Stimulated activated CD8-positive, alpha-beta memory T cell treated with anti-CD3 and anti-CD28 coated beads, Interleukin-4, amount 100 ng/mL, for 1 hour (primary cell): ENCODE results near the gene TELO2.

Source experiments
- DNase-seq, 2 donors: peaks; one replicate each; pipeline ENCODE4 v3.0.0-alpha.2; 2020; ENCODE audit warnings: low read depth in 2 of 2, low spot score in 1 of 2

TELO2 gene

DNA sequence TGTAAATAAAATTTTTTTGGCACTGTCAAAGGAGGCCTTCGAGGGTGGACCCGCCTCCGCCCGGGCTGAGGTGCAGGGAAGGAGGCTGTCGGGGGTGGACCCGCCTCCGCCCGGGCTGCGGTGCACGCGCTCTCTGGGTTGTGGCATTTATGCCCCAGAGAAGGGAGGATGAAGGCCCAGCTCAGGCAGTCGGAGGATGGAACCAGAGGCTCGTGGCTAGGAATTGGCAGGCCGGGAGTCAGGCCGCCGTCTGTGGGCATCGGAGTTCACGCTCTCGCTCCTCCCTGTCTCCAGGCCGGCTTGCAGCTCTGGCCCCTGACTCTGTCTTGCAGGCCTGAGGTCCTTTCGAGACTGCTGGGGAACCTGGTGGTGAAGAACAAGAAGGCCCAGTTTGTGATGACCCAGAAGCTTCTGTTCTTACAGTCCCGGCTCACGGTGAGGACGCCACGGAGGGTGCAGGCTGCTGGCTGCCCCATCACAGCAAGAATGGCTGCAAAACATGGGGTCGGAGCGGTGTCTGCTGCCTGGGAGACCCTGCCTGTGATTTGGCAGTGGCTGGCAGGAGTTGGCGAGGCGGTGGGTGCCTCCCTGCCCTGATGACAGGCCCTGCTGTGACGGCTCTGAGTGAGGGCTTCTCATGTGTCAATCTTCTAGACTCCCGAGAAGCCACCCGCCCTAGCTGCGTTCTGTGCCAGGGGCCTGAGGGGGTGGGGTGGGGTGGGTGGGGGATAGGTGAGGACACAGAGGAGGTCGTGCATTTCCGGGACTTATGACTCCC lies 5.9 kb downstream of the TELO2 start:
- no peak for DNase-seq

DNA sequence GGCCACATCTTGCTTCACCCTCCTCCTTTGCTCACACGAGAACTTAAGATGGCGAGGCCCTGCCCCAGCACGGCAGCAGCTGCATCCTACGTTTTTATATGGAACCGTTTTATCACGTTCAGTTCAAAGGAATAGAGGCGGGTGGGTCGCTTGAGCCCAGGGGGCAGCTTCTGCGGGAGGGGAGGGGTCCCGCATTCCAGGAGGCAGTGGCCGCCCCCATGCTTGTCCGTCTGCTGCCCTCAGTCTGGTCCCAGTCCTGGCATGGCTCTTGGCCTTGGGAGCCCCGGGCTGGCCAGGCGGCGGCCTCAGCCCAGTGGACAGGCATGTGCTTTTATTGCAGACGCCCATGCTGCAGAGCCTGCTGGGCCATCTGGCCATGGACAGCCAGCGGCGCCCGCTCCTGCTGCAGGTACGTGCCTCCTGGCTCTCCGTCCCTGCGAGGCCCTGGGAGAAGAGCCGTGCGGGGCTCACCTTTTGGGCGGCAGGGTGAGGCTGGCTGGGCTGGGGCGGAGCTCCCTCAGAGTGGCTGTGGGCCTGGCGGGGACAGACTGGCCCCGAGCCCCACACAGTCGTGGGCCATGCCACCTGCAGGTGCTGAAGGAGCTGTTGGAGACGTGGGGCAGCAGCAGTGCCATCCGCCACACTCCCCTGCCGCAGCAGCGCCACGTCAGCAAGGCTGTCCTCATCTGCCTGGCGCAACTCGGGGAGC lies 6.8 kb downstream of the TELO2 start:
- no peak for DNase-seq

DNA sequence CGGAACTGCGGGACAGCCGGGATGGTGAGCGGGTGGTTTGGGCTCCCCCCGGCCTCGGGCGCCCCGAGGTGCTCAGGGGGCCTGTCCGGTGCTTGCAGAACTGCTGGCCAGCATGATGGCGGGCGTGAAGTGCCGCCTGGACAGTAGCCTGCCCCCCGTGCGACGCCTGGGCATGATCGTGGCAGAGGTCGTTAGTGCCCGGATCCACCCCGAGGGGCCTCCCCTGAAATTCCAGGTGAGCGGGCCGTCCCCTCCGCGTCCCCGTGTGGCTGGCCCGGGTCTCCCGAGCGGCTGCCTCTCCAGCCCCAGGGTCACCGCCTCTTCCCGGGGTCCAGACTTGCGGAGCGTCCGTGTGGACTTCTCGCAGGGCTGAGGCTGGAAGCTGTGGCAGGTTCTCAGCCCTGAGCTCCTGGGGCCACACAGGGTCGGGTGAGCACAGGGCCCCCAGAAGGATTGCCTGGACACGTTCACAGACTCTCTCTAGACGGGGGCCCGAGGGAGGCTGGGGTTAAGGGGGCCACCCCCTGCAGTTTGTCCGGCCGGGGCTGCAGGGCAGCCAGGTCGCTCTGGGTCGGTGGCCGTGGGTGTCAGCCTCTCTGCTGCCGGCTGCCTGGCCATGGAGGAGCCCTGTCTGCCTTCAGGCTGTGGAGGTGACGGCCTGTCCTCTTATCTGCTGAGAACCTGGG lies 7.4 kb downstream of the TELO2 start:
- no peak for DNase-seq

DNA sequence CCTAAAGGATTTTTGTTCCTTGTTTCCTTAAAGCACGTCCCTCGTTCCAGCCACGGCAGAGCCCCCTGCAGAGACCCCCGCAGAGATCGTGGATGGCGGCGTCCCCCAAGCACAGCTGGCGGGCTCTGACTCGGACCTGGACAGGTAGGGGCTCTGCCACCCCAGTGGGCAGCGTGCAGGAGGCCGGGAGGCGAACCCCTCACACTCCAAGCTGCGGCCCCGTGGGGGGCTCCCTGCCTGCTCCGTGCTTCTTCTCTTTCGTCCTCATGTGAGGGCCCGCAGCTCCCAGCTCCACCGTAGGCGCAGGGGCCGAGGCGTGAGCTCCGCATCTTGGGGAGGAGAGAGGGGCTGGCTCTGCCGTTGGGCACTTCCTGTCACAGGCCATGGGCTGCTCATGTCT lies 8.5 kb downstream of the TELO2 start:
- DNase-seq: no peak

DNA sequence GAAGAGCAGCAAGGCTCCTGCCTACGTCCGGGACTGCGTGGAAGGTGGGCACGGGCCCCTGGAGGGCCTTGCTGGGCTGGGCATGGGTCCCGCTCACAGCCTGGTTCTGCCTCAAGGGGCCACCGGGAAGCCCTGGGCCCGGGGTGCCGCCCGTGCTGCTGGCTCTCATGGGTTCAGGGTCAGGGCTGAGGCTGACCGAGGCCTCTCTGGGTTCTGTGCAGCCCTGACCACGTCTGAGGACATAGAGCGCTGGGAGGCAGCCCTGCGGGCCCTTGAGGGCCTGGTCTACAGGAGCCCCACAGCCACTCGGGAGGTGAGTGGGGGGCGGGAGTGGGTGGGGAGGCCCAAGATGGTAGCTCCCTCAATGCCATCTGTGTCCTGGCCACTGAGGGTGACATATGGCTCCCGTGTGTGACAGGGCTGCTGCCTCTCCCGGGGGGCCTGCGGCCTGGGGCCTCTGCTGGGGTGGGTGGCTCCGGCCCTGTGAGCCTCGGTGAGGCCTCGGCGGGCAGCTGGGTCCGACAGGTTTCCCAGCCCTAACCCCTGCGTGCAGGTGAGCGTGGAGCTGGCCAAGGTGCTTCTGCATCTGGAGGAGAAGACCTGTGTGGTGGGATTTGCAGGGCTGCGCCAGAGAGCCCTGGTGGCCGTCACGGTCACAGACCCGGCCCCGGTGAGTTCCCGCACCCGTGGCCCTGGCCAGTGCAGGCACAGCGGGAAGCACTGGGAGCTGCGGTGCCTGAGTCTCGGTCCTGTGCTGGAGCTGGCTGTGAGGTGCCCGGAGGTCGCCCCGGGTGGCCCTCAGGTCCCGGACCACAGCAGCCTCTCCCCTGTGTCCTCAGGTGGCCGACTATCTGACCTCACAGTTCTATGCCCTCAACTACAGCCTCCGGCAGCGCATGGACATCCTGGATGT lies 9.2 kb downstream of the TELO2 start:
- no peak for DNase-seq

DNA sequence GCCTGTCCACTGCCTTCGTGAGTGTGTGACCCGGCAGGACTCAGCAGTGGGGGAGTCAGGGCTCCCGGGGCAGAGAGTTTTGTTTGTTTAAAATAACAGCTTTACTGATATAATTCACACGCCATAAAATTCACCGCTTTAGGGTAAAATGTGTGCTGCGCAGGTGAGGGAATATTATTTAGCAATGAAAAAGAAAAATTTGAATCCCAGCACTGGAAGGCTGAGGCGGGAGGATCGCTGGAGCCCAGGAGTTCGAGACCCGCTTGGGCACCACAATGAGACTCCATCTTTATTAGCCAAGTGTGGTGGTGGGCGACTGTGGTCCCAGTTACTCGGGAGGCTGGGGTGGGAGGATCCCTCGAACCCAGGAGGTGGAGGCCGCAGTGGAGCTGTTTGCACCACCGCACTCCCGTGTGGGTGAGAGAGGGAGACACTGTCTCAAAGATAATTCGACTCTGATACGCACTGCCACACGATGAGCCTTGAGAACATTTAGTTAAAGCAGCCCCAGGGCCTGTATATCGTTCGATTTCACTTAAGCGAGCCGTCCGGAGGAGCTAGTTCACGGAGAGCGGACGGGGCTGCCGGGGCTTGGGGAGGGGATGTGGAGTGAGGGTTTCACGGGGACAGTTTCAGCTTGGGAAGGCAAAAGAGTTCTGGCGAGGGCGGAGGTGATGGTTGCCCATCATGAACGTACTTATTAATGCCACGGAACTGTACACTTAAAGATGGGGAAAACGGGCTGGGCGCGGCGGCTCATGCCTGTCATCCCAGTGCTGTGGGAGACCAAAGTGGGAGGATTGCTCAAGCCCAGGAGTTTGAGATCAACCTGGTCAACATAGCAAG lies 10.2 kb downstream of the TELO2 start:
- DNase-seq: no peak

DNA sequence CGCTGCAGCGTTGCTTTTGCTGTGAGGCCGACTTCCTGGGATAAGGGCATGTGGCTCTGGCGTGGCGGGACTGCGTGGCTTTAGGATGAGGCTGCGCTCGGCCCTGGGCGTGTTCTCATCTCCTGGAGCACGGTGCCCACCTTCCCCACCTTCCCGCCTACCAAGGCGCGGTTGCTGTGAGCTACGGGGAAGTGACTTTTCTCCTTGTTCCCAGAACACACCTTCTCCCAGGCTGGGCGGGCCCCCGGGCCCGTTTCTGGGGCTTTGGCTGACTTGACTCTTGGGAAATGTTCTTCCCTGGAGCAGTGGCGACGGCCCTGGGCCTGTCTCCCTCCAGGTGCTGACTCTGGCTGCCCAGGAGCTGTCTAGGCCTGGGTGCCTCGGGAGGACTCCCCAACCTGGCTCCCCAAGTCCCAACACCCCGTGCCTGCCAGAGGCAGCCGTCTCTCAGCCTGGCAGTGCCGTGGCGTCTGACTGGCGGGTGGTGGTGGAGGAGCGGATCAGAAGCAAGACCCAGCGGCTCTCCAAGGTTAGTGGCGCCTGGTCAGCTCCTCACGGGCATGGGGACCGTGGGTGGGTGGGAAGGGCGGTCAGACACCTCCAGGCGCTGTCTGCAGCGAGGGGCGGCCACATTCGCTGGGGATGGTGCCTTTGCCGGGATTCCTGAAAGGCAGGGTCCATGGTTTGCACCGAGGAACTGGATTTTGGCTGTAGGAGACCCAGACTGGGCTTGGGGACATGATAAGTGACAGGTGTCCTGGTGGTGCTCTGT lies 12.1 kb downstream of the TELO2 start:
- no peak for DNase-seq

DNA sequence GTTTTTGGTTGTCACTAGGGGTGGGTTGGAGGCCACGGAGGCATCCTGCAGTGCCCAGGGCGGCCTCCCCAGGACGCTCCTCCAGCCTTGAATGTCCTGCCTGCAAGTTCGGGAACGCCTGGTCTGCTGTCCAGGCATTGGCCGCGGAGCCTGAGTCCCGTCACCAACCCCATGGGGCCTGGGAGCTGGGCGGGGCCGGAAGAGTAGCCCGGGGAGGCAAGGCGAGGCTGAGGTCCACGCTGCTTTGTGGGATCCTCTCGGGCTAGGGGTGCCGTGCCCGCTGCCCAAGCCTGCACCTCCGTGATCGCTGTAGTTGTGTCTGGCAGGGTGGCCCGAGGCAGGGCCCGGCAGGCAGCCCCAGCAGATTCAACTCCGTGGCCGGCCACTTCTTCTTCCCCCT lies 12.8 kb downstream of the TELO2 start:
- no peak for DNase-seq

DNA sequence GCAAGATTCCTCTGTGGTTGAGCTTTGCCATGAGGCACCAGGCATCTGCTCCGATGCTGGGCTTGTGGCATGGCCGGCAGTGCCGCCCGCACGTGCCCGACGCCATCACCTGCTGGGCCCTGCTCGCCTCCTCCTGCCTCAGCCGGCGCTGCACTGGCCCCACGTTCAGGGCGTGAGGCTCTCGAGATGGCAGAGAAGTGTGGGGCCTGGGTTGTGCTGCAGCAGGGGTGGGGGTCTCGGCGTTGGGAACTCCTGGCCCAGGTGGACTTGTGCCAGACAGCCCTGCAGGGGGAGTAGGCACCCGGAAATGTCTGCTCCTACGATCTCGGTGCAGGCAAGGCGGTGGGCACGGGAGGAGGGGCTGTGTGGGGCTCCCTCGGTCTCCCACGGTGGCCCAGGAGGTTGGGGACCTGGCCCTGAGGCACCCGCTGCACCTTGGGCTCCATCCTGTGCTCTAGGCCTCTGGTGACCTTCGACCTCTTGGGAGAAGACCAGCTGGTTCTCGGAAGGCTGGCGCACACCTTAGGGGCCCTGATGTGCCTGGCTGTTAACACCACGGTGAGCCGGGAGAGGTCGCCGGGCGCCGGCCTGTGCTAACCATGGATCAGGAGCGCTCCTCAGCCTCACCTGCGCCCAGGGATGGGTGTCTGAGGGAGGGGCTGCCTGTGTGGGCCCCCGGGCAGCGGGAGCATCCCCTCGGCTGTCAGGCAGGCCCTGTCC lies 13.5 kb downstream of the TELO2 start:
- no peak for DNase-seq

DNA sequence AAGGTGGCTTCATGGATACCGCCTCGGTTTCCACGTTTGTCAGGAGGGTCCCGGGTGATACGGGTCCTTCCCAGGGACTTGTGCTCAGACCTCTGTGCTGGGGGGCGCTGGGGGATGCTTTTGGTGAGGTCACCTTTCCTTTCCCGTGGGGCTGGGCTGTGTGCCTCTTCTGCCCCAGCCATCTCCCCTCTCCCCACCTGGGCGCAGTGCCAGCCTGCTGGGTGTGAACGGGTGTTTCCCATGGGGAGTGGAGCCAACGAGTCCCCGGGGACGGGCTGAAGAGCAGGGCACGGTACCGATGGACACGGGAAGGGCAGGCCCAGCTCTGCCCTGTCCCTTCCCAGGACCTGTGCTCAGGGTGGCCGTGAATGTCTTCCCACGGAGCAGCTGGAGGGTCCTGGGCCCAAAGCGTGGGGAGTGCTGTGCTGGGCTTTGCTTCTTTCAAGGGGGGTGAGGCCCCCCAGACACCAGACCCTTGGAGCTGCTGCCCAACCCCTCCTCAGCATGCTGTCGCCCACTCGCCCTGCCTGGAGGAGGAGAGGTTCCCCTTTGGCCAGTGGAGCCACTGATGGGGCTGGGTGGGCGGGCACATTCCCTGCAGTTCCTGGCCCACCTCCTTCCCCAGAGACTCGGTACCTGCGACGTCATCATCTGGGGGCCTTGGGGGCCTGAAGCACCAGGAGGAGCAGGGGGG lies 15.5 kb downstream of the TELO2 start:
- no peak for DNase-seq

DNA sequence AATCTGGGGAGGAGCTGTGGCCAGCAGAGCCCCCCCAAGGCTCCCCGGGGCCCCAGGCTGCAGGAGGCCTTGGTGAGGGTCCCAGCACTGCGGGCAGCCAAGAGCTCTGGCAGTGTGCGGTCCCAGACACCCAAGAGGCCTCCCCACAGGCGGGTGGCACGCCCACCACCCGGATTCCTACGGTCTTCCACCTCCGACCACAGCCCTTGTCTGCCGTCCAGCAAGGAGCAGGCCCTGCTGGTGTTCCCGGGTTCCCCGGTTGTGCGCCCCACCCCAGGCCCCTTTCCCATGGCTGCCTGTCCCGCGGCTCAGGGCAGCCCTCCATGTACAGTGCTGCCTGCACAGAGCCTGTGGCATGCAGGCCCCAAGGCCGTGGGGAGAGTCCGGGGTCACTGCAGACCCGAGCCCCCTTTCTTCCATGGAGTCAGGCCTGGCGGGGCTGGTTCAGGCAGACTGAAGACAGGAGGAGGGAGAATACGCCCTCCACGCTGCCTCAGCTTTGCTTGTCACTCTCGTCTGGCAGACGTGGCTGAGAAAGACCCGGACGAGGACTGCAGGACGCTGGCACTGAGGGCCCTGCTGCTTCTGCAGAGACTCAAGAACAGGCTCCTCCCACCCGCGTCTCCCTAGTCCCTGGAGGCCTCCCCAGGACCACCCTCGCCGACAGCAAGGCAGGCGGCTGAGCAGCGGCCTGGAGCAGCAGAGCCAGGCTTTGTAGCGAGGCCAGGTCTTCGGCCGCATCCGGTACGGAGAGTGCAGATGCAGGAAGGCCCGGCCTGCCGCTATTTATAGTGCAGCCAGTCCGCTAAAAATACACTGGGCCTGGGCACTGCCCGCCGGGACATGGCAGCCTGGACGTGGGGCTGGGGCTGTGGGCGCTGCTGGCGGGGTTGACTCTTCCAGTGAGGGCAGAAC lies 16.4 kb downstream of the TELO2 start:
- no peak for DNase-seq

DNA sequence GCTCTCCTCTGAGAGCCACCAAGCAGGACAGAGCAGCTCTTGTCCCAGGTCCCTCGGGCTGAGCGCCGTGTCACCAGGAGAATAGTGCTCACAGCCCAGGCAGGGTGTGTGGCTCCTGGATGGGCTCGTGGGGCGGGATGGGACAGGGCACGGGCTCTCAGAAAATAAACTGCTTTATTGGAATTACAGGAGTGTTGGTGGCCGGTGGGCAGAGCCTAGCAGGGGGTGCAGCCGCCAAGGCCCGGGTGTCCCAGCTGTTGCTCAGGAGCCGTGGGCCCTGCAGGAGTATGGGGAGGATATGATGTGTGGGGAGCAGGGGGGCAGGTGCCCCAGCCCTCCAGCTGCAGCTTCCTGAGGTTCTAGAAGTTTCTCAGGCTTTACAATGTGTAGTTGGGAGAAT lies 17.1 kb downstream of the TELO2 start:
- no peak for DNase-seq

DNA sequence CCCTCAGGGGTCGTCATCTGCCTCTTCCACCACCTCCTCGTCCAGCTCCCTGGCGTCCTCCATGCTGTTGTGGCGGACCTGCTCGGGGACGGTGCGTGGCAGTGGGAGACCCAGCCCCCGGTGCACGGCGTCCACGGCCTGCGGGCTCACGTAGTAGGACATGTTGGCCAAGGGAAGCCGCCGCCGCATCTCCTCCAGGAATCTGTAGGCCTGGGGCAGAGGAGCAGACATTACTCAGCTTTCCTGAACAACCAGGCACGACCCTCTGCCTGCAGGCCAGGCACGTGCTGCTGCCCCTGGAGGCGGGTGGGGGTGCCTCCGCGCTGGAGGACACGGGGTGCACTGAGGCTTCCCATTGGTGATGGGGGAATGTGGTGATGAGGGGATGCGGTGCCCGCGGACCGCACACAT lies 17.8 kb downstream of the TELO2 start:
- no peak for DNase-seq

DNA sequence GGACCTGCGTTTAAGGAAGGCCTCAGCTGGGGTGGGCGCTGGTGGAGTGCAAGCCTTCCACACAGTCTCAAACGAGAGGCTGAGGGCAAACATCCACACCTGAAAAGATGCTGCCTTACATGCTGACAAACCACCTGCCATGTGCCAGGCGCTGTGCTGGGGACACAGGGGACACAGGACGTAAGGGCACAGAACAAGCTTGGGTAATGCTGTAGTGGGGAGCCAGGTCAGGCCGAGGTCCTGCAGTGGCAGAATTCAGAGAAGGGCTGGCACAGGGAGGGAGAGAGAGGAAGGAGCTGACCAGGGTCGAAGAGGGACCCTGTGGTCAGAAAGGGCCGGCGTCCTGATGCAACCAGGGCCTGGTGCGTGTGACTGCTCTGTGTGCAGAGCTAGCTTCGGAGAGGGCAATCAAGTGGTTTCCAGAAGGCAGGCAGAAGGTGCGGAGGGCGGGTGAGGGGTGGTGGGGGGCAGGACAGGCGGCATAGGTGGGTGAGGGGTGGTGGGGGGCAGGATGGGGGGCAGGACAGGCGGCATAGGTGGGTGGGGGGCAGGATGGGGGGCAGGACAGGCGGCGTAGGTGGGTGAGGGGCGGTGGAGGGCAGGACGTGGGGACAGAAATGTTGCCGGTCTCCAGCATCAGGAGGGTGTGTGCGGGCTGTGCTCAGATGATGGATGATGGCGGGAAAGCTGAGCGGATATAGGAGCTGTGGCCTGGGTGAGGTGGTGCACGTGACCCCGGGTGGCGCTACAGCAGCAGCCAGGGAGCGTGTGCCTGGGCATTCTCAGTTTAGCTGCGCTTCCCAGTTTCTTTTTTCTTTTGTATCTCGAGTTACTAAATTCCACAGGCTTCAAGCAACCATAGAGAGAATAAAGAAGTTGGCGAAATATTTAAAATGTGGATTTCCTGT lies 18.8 kb downstream of the TELO2 start:
- no peak for DNase-seq

DNA sequence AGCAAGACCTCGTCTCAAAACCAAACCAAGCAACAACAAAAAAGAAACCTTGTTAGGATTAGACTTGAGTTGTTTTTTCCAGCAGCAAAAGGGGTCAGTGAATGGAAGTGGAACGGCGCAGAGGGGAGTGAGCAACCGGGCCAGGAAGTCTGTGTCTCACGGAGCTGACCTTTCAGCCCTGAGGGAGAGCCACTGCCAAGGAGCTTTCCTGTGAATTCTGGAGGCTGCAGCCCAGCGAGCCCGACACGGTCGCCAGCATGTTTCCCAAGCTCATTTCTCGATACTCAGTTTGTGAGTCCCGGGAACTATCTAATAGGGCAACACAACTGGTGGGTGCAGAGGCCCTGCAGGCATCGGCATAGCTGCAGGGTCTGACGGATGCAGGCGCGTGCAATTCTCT lies 19.6 kb downstream of the TELO2 start:
- no peak for DNase-seq

DNA sequence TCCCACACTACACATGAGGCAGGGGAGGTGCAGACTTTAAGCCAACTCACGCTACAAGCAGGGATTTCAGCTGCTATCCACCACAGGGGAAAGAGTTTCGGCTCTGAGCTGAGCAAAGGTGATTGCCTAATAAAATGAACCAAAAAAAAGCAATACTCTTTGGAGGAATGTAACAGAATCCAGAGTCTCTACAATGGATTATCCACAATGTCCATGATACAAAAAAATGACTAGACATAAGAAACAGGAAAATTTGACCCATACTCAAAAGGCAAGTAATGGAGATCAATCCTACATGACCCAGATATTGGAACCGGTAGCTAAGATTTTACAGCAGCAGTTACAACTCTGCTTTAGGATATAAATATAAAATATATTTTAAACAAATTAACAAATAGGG lies 21.3 kb downstream of the TELO2 start:
- DNase-seq: no peak
